Measurements from ENCODE around the gene MYO7B.

MYO7B gene

DNA sequence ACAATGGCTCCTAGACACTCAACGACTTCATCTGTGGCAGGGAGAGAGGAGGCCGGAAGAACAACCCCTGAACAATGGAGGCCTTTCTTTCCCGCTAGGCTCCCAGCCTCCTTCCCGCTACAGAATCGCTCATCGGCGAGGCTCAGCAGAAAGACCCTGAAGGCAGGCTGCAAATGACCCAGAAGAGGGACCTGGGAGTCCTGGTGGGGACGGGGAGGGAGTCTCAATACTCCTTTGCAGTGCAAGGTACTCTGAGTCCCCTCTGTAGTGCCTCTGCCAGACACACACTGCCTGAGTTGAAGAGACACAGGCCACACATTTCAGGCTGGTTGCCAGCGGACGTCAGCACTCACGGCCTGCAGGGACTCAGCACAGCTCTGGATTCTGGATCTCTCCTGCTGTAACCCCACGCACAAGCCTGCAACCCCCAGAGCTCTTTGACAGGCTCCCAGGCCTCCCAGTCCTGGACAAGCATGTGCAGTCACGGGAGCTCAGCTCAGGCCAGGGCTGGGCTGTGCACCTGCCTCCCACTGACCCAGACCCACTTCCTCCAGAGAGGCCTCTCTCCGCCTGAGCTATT is 116.6 kb downstream of the MYO7B start:
- DNase-seq: no peak

GRCh38 chr2:127652786-127653357 is 117.4 kb downstream of the MYO7B start:
- no peak for DNase-seq

- DNase-seq: no peak
Measured at GRCh38 chr2:127653421-127654083, 118.1 kb downstream of the MYO7B start.

DNA sequence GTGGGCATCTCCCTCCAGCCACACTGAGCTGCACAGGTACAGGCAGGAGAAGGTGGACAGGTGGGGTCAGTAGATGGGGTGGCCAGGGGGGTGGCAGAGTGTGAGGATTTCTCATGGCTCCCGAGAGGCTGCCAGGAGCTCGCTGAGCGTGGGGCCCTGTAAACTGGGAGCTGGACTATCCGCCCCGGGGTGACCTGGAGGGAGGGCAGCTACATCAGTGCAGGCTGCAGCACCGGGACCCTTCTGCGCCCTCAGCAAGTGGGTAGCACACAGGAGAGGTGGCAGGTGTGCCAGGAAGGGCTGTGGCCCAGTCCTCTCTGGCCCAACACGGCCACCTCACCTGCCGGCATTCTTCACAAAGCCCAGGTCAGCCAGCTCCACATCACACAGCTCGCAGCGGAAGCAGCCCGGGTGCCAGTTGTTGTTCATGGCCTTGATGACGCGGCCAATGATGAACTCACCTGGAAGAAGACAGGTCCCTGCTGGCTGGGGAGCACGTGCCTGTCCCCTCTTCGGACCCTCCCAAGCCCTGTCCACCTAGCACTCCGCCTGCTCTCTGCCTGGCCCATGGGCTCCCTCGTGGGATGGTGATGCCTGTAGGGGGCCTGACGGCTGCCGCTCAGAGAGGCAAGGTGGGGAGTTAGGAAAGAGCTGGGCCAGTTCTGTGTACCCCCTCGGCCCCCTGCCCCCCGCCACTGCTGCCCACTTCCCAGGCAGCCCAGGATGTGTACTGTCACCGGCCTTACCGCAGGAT is 118.8 kb downstream of the MYO7B start:
- no peak for DNase-seq

DNA sequence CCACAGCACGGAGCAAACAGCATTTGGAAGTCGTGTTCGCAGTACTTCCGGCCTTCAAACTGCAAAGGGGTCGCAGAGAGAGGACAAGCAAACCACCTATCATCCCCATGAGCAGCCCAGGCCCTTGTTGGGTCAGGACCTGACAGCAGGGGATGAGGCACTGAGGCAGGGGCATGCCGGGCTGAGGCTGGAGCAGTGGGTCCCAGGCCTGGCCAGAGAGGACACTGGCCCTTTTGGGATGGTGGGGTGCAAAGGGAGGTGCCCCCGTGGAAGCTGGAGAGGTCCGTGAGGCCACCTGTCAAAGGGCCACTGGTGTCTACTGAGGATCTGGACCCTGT is 119.3 kb downstream of the MYO7B start:
- DNase-seq: no peak

DNA sequence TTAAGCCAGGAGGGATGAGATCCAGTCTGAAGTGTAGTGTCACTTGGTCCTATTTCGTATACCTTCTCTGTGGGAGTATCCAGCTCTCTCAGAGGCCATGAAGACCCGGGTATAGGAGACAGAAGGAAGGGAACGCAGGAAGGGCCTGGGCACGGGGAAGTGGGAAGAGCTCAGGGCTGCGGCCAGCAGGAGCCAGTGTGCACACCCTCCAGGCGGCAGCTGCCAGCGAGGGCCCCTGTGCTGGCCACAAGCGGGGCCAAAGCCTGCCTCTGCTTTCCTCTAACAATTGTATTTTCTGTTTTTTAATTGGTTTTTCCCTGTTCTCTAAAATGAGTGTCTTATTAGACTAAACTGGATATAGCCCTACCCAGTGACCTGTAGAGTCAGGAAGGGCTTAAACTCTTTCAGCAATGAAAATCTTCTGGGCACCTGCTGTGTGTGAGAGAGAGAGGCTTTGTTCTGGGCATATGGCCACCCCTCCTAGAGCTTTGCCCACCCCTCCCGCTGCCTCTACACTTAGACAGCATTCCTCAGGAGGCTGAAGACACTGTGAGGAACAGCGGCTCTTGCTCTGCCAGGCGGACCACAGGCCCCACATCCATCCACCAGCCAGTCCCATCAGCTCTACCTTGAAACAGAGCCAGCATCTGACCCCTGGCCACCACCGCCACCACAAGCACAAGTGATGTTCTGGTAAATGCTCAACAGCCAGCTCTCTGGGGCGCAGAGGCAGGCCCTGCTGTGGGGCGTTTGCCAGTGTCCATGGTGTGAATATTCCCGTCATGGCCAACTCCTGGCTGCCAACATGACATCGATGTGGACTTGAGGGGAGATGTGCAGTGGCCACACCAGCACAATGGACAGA is 120.0 kb downstream of the MYO7B start:
- DNase-seq: no peak

DNA sequence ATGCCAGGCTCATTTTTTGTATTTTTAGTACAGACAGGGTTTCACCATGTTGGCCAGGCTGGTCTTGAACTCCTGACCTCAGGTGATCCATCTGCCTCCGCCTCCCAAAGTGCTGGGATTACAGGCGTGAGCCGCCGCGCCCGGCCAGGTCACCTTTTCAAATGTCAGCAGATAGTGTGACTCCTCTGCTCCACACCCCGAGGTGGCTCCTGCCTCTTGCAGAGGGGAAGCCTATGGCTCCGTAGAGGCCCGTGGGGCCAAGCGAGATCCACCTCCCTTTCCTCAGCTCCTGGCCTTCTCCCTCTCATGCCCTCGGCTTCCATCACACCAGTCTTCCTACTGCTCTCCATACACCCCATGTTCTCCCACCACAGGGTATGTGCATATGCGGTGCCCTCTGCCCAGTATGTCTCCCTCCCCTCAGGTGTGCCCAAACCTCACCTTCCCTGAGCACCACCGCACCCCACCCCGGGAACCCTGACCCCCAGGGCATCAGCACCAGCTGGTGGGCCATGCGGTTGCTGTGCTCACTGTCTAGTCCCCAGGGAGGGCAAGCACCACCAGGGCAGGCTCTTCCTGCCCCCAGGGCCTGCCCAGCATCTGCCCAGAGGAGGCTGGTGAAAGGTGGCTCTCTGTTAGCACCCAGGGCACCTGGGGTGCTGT is 121.2 kb downstream of the MYO7B start:
- DNase-seq: no peak

DNA sequence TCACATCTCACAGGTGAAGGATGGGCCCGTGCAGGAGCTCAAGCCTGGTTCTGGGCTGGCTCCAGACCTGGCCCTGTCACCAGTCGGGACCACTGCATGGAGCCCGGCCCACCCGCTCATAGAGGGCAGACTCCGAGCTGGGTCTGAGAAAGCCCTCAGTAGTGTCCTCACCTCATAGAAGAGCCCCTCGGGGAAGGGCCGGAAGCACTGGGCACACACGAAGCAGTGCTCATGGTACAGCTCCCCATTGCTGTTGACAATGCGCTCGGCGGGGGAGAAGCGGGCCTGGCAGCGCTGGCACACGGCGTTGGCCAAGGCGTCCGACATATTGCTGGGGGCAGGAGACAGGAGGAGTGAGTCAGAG is 121.7 kb downstream of the MYO7B start:
- DNase-seq: no peak

- DNase-seq: no peak
Measured at GRCh38 chr2:127658146-127658545, 122.7 kb downstream of the MYO7B start.

GRCh38 chr2:127658641-127659407 is 123.3 kb downstream of the MYO7B start:
- DNase-seq: no peak

- DNase-seq: no peak
Measured at GRCh38 chr2:127659408-127660290, 124.2 kb downstream of the MYO7B start.

DNA sequence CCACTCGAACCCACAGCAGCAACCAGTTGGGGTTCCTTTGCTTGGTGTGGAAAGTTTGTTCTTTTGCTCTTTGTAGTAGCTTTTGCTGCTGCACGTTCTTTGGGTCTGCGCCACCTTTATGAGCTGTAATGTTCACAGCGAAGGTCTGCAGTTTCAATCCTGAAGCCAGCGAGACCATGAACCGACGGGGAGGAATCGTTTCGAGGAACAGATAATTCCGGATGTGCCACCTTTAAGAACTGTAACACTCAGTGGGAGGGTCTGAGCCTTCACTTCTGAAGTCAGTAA is 124.8 kb downstream of the MYO7B start:
- no peak for DNase-seq

- no peak for DNase-seq
Measured at GRCh38 chr2:127661072-127661649, 125.7 kb downstream of the MYO7B start.

- DNase-seq: no peak
Measured at GRCh38 chr2:127661949-127662510, 126.5 kb downstream of the MYO7B start.

GRCh38 chr2:127662937-127663565 is 127.6 kb downstream of the MYO7B start:
- no peak for DNase-seq

DNA sequence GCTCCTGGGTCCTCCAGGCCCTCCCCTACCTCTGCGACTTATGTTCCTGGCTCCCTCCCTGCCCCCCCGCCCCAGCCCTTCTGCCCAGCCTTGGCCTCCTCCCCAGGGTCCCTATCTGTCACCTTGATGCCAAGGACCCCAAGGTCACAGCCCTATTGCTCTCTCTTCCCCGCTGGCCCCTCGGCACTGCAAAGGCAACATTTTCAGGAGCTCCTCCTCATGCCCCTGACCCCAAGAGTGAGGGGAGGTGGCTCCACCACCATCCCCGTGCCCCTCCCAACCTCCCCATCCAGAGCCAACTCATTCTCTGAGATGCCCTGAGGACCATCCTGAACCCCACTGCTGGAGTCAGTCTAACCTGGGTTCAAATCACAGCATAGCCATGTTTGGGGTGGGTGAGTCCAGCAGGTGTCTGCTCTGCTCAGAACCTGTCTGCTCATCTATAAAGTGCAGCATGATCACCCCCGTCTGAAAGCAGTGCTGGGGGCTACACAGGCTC is 128.1 kb downstream of the MYO7B start:
- DNase-seq: no peak

GRCh38 chr2:127664065-127664894 is 128.8 kb downstream of the MYO7B start:
- DNase-seq: no peak

DNA sequence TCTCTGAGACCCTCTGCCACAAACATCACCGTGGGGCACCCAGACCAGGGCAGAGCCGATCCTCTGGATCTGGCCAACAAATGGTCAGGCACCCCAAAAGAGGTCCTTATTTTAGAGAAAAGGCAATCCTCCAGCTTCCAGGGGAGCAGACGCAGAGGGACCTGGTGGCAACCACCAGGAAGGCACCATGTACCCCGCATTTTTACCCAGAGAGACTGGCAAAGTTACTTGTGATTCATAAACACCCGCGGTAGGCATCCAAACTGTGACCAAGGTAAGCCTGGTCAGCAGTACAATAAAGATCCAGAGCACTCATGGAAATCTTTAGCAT is 129.4 kb downstream of the MYO7B start:
- no peak for DNase-seq

Data from suppressor macrophage treated with lipopolysaccharide for 4 hours (primary cell).